GM15510 (cell line): ENCODE measurements around the gene MICAL2.

Experiments used
- POLR2A ChIP-seq: IDR thresholded peaks from 3 replicates; pipeline ENCODE4 v1.6.1; 2011; ENCODE audit warnings: borderline replicate concordance; ENCODE audit not compliant: insufficient read length; ENCODE audit errors: extremely low read depth

MICAL2 gene

GRCh38 chr11:12160680-12161079, 50.3 kb downstream of the MICAL2 start:
- TF ChIP-seq POLR2A: no peak

GRCh38 chr11:12161137-12161536, 50.7 kb downstream of the MICAL2 start:
- no peak for TF ChIP-seq POLR2A

GRCh38 chr11:12161603-12162350, 51.4 kb downstream of the MICAL2 start:
- no peak for TF ChIP-seq POLR2A

- no peak for TF ChIP-seq POLR2A
These were observed 52.3 kb downstream of the MICAL2 start for GRCh38 chr11:12162652-12163051.

- no peak for TF ChIP-seq POLR2A
These were observed 53.0 kb downstream of the MICAL2 start for GRCh38 chr11:12163181-12163941.

GRCh38 chr11:12164061-12165014, 53.9 kb downstream of the MICAL2 start:
- TF ChIP-seq POLR2A: no peak

- TF ChIP-seq POLR2A: no peak
These were observed 55.0 kb downstream of the MICAL2 start for GRCh38 chr11:12165237-12165875.

GRCh38 chr11:12166299-12167060, 56.1 kb downstream of the MICAL2 start:
- TF ChIP-seq POLR2A: no peak

- no peak for TF ChIP-seq POLR2A
These were observed 56.9 kb downstream of the MICAL2 start for GRCh38 chr11:12167061-12168000.

- no peak for TF ChIP-seq POLR2A
These were observed 57.7 kb downstream of the MICAL2 start for GRCh38 chr11:12168114-12168513.

- no peak for TF ChIP-seq POLR2A
These were observed 59.4 kb downstream of the MICAL2 start for GRCh38 chr11:12169822-12170221.

- TF ChIP-seq POLR2A: no peak
These were observed 60.1 kb downstream of the MICAL2 start for GRCh38 chr11:12170501-12170900.

GRCh38 chr11:12170984-12171383, 60.6 kb downstream of the MICAL2 start:
- no peak for TF ChIP-seq POLR2A
